PC-3 (cell line): ENCODE results near the gene HSPH1. TPM values are rescaled to one million over a fixed set of nuclear protein-coding genes. Genes with fewer than 3 reads are reported as not detected.
A peak's percentile ranks its signal among the peaks of the same experiment; 100 is the strongest.

ENCODE experiments used
- ATAC-seq: fragments of 200-7000 bp; cut with Tn5 transposase; 2 replicates; pipeline ENCODE4 v1.9.1; 2020; ENCODE audit warnings: mild to moderate bottlenecking, moderate library complexity
- BruUV-seq: library from RNA; stranded (reverse); fragments of 400-500 nt; replicated peaks from 2 replicates; lab custom pipeline; 2021; lab: Mats Ljungman, UMichigan
- CTCF ChIA-PET: fragments of 300-600 bp; sonication (Branson Sonifier 250); formaldehyde crosslinking; loops from one replicate; lab custom pipeline; 2022; ENCODE audit warnings: antibody characterized with exemption; lab: Charles Lee
- POLR2A ChIA-PET: fragments of 300-600 bp; sonication (Branson Sonifier 250); formaldehyde crosslinking; loops from one replicate; lab custom pipeline; 2022; ENCODE audit warnings: antibody characterized with exemption; ENCODE audit not compliant: unreplicated experiment; lab: Charles Lee
- DNase-seq: peaks from one replicate; pipeline ENCODE4 v3.0.0-alpha.2; 2015
- H2AFZ ChIP-seq: fragments of 300-600 bp; sonication (generic); 2 replicates; pipeline ENCODE4 v1.6.0; 2016; ENCODE audit warnings: antibody characterized with exemption, low read length
- H3F3A ChIP-seq: fragments of 300-600 bp; sonication (generic); one replicate; pipeline ENCODE4 v1.6.0; 2017; ENCODE audit warnings: antibody characterized with exemption, low read length, control low read depth, mild to moderate bottlenecking; ENCODE audit not compliant: unreplicated experiment
- H3K27ac ChIP-seq: fragments of 300-600 bp; sonication (generic); 2 replicates; pipeline ENCODE4 v1.5.1; 2016; ENCODE audit warnings: mild to moderate bottlenecking, low read length
- H3K27me3 ChIP-seq: fragments of 300-600 bp; sonication (generic); 2 replicates; pipeline ENCODE4 v1.6.1; 2016; ENCODE audit warnings: low read length, mixed read lengths
- H3K36me3 ChIP-seq: fragments of 300-600 bp; sonication (generic); 2 replicates; pipeline ENCODE4 v1.6.1; 2016; ENCODE audit warnings: low read depth, mixed run types, low read length, mixed read lengths
- H3K4me1 ChIP-seq: fragments of 300-600 bp; sonication (generic); 2 replicates; pipeline ENCODE4 v1.5.1; 2016; ENCODE audit warnings: low read length; ENCODE audit not compliant: insufficient read depth
- H3K4me2 ChIP-seq: fragments of 300-600 bp; sonication (generic); 2 replicates; pipeline ENCODE4 v1.6.0; 2016; ENCODE audit warnings: low read length
- H3K4me3 ChIP-seq: fragments of 300-600 bp; sonication (generic); 2 replicates; pipeline ENCODE4 v1.5.1; 2016; ENCODE audit warnings: mild to moderate bottlenecking, low read length, mixed read lengths
- H3K79me2 ChIP-seq: fragments of 300-600 bp; sonication (generic); 2 replicates; pipeline ENCODE4 v1.6.1; 2017; ENCODE audit warnings: low read length, mixed read lengths
- H3K9ac ChIP-seq: fragments of 300-600 bp; sonication (generic); 2 replicates; pipeline ENCODE4 v1.6.0; 2016; ENCODE audit warnings: mild to moderate bottlenecking, low read length
- H3K9me2 ChIP-seq: fragments of 300-600 bp; sonication (generic); replicated peaks from 2 replicates; pipeline ENCODE4 v1.6.1; 2016; ENCODE audit warnings: mixed run types, low read length, mixed read lengths
- H3K9me3 ChIP-seq: fragments of 300-600 bp; sonication (generic); 2 replicates; pipeline ENCODE4 v1.6.1; 2016; ENCODE audit warnings: low read length, mixed read lengths
- H4K20me1 ChIP-seq: fragments of 300-600 bp; sonication (generic); 2 replicates; pipeline ENCODE4 v1.6.1; 2016; ENCODE audit warnings: low read length, mixed read lengths
- EZH2 ChIP-seq: fragments of 300-600 bp; sonication (generic); IDR thresholded peaks from one replicate; pipeline ENCODE4 v1.6.1; 2017; ENCODE audit warnings: antibody characterized with exemption, mild to moderate bottlenecking, low read length; ENCODE audit not compliant: unreplicated experiment
- EZH2phosphoT487 ChIP-seq: fragments of 300-600 bp; sonication (generic); IDR thresholded peaks from 2 replicates; pipeline ENCODE4 v1.6.1; 2018; ENCODE audit warnings: mild to moderate bottlenecking, antibody characterized with exemption, low read length, borderline replicate concordance
- intact Hi-C: fragments of 100-400 bp; cut with micrococcal nuclease; formaldehyde crosslinking; loops from 2 replicates; pipeline ENCODE4 v1.9.0; 2023
- total RNA-seq: library from RNA; depleted of rRNA; stranded (reverse); fragments of >200 nt; gene quantifications from 2 replicates; pipeline ENCODE4 v1.2.3, GENCODE V29; 2014
- TF ChIP-seq, protein P1 (sequence below): fragments of 300-600 bp; sonication (generic); conservative IDR thresholded peaks from 2 replicates; pipeline ENCODE4 v1.5.1; 2017; ENCODE audit warnings: antibody characterized with exemption, low read depth, mild to moderate bottlenecking, low read length

HSPH1 gene
- total RNA-seq, 1 experiment from 2014 or later: 83.7 TPM

DNA sequence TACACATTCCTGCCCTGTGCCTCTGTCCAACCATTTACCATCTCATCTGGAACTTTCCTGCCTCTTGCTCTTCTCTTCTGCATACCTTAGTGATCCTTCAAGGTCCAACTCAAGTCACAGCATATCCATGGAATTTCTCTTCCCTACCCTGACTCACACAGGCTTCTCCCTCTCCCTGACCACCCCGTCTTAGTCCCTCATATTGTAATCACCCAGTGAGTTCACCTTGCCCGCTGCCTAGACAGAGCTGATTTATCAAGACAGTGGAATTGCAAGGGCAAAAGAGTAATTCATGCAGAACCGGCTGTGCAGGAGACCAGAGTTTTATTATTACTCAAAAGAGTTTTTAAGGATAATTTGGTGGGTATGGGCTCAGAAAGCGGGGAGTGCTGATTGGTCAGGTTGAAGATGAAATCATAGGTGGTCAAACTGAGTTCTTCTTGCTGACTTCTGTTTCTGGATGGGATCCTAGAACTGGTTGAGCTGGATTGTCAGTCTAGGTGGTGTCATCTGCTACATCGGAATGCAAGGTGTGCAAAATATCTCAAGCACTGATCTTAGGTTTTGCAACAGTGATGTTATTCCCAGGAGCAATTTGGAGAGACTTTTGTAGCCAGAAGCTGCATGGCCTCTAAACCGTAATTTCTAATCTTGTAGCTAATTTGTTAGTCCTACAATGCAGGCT lies 67.2 kb downstream of the HSPH1 start:
- Histone ChIP-seq H3K9me2 (no peaks in the 10 kb centered on the region), H3K4me2 (no peak overlapping the region), H3K36me3 (no peaks in the 10 kb centered on the region), H3K4me1 (peaks cover 8% of the 10 kb centered on the region; the same call in 1 of the 2 replicates), H3K4me3 (no peak overlapping the region), H3K9me3 (no peaks in the 10 kb centered on the region), H3K27me3 (peaks cover 12% of the 10 kb centered on the region; the same call in 1 of the 2 replicates), H2AFZ (no peak overlapping the region), H3F3A (no peaks in the 10 kb centered on the region), H3K9ac (no peak overlapping the region), H3K27ac (no peak overlapping the region), H4K20me1 (no peaks in the 10 kb centered on the region), H3K79me2 (no peaks in the 10 kb centered on the region)
- ChIA-PET POLR2A (no interaction called here), CTCF (no interaction called here)
- DNase-seq: peak; percentile 55
- no TSS peak for BruUV-seq
- intact Hi-C loops: no loop called here
- TF ChIP-seq, protein P1, sequence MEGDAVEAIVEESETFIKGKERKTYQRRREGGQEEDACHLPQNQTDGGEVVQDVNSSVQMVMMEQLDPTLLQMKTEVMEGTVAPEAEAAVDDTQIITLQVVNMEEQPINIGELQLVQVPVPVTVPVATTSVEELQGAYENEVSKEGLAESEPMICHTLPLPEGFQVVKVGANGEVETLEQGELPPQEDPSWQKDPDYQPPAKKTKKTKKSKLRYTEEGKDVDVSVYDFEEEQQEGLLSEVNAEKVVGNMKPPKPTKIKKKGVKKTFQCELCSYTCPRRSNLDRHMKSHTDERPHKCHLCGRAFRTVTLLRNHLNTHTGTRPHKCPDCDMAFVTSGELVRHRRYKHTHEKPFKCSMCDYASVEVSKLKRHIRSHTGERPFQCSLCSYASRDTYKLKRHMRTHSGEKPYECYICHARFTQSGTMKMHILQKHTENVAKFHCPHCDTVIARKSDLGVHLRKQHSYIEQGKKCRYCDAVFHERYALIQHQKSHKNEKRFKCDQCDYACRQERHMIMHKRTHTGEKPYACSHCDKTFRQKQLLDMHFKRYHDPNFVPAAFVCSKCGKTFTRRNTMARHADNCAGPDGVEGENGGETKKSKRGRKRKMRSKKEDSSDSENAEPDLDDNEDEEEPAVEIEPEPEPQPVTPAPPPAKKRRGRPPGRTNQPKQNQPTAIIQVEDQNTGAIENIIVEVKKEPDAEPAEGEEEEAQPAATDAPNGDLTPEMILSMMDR: no peak
- TF ChIP-seq EZH2: no peak
- TF ChIP-seq EZH2phosphoT487: no peak
- ATAC-seq: no peak

DNA sequence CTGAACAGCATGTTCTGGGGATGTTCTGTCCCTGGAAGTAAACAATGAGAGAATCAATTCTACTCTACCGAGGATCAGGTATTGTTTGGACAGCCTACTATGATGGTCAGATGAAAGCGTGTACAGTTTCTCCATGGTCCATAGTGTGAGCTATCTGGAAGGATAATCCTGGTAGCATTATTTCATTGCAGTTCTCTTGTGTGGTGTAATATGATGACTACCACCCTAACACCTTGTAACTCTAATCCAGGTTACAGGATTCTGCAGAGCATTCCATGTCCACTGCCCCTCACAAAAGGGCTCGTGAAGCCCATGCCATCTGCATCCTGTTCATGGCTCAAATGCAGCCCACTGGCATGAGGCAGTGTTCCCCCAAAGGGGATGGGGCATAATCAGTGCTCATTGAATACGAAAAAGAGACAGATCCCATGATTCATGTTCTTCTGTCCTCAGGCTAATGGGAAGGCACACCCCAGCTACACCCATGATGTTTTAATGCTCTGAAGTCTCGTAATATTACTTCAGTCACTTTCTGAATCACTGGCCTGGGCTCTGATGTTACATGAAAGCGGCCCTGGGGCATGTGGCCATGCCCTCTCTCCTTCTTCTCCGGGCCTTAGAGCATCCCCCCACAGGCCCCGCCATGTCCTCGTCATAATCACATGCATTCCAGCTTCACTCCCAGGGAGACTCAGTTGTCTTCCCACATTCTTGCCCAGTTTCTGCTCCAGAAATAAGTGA lies 68.4 kb downstream of the HSPH1 start:
- H2AFZ ChIP-seq: no peak overlapping the region
- H3K27me3 ChIP-seq: peaks cover 9% of the 10 kb centered on the region; the same call in 1 of the 2 replicates
- H4K20me1 ChIP-seq: no peaks in the 10 kb centered on the region
- no peaks in the 10 kb centered on the region for H3K36me3 ChIP-seq
- no peaks in the 10 kb centered on the region for H3F3A ChIP-seq
- ChIA-PET CTCF (no interaction called here), POLR2A (no interaction called here)
- no peak overlapping the region for H3K4me2 ChIP-seq
- TF ChIP-seq EZH2phosphoT487 (no peak), EZH2 (no peak)
- TF ChIP-seq, protein P1: no peak
- DNase-seq (no peak), ATAC-seq (no peak)
- H3K9me3 ChIP-seq: no peaks in the 10 kb centered on the region
- H3K4me1 ChIP-seq: peaks cover 8% of the 10 kb centered on the region; the same call in 1 of the 2 replicates
- no TSS peak for BruUV-seq
- no peaks in the 10 kb centered on the region for H3K79me2 ChIP-seq
- H3K9ac ChIP-seq: no peak overlapping the region
- no peaks in the 10 kb centered on the region for H3K9me2 ChIP-seq
- no peak overlapping the region for H3K27ac ChIP-seq
- no peak overlapping the region for H3K4me3 ChIP-seq
- intact Hi-C loops: no loop called here

DNA sequence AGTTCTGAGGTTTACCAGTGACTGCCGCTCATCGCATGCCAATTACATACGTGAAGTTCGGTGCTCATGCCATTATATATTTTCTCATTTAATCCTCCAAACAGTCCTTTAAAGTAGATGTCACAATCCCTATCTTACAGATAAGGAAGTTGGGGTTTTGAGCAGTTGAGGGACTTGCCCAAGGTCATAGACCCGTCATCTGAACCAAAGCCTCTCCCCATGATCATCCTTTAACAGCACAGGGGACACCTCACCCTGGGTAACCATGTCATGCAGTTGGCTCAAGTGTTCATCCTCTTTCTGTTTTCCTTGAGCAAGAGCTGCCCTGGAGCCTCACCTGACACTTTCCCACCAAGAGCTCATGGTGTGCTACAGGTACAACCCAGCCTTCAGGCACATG lies 69.1 kb downstream of the HSPH1 start:
- H3K79me2 ChIP-seq: no peaks in the 10 kb centered on the region
- intact Hi-C loops: no loop called here
- no peaks in the 10 kb centered on the region for H3K9me3 ChIP-seq

More for the DNA sequence above, 69.1 kb downstream of the HSPH1 start:
- Histone ChIP-seq H2AFZ (no peak overlapping the region), H3K4me3 (no peak overlapping the region), H3K9me2 (no peaks in the 10 kb centered on the region), H3K9ac (no peak overlapping the region), H3F3A (no peaks in the 10 kb centered on the region), H3K27me3 (peaks cover 8% of the 10 kb centered on the region; the same call in 1 of the 2 replicates), H3K4me2 (no peak overlapping the region), H3K4me1 (peaks cover 8% of the 10 kb centered on the region; the same call in 1 of the 2 replicates), H3K36me3 (no peaks in the 10 kb centered on the region), H4K20me1 (no peaks in the 10 kb centered on the region), H3K27ac (no peak overlapping the region)
- BruUV-seq: no TSS peak
- POLR2A ChIA-PET: no interaction called here
- ATAC-seq (no peak), DNase-seq (no peak)
- CTCF ChIA-PET: no interaction called here
- TF ChIP-seq, protein P1: no peak
- no peak for TF ChIP-seq EZH2
- no peak for TF ChIP-seq EZH2phosphoT487
